Lung (tissue), 12 donors: ENCODE data around the gene TMEM107. TPM values are rescaled to one million over a fixed set of nuclear protein-coding genes. Genes with fewer than 3 reads are reported as not detected.
"Not testable (repeated sequence)": the region's sequence is repeated elsewhere in the genome, so short reads cannot be mapped to it uniquely, and the experiment has no call there.

Source experiments
- ATAC-seq: fragments of 200-7000 bp; cut with Tn5 transposase; one replicate; pipeline ENCODE4 v1.9.1; 2020; ENCODE audit warnings: moderate number of reproducible peaks; ENCODE audit not compliant: insufficient read depth, low FRiP score
- DNase-seq, 3 donors: peaks; one replicate each; pipeline ENCODE4 v3.0.0-alpha.2; 2013 to 2017
- H3K27ac ChIP-seq, 2 donors: one replicate each; pipeline ENCODE4 v1.5.1; 2013; ENCODE audit warnings: mild to moderate bottlenecking in 2 of 2, moderate library complexity in 2 of 2, control low read depth in 1 of 2, inconsistent platforms in 1 of 2, low read depth in 1 of 2, low read length in 1 of 2
- H3K27me3 ChIP-seq, 3 donors: one replicate each; pipeline ENCODE4 v1.5.1; 2013; ENCODE audit warnings: low read length in 2 of 3; ENCODE audit not compliant: control insufficient read depth in 3 of 3, insufficient read depth in 3 of 3
- H3K36me3 ChIP-seq, 4 donors: one replicate each; pipeline ENCODE4 v1.5.1; 2013; ENCODE audit warnings: low read length in 4 of 4, mild to moderate bottlenecking in 1 of 4, moderate library complexity in 1 of 4; ENCODE audit not compliant: control insufficient read depth in 4 of 4, insufficient read depth in 4 of 4
- H3K4me1 ChIP-seq, 5 donors: one replicate each; pipeline ENCODE4 v1.5.1; 2013; ENCODE audit warnings: low read length in 5 of 5, mild to moderate bottlenecking in 2 of 5, moderate library complexity in 1 of 5; ENCODE audit not compliant: control insufficient read depth in 5 of 5, insufficient read depth in 5 of 5
- H3K4me3 ChIP-seq: one replicate; pipeline ENCODE4 v1.5.1; 2013; ENCODE audit warnings: mild to moderate bottlenecking, control low read depth, moderate library complexity
- H3K9ac ChIP-seq, 2 donors: one replicate each; pipeline ENCODE4 v1.5.1; 2013; ENCODE audit warnings: low read length in 2 of 2, control low read depth in 1 of 2; ENCODE audit not compliant: insufficient read depth in 1 of 2
- H3K9me3 ChIP-seq, 4 donors: one replicate each; pipeline ENCODE4 v1.5.1; 2013; ENCODE audit warnings: low read length in 3 of 4, mild to moderate bottlenecking in 1 of 4, moderate library complexity in 1 of 4; ENCODE audit not compliant: control insufficient read depth in 4 of 4, insufficient read depth in 3 of 4
- WGBS, 2 donors: extraction: QIAGEN DNeasy Blood & Tissue Kit; methylation state at CpG; one replicate each; pipeline ENCODE4 v1.1.7; 2013; 5-methylcytosine and 5-hydroxymethylcytosine counted together
- polyA plus RNA-seq, 2 donors: library from polyadenylated mRNA; stranded (reverse); fragments of 200-250 nt; gene quantifications; one replicate each; pipeline ENCODE4 v1.2.1, GENCODE V29; 2013
- total RNA-seq, 2 donors: library from RNA; depleted of rRNA in 1 of 2; stranded (reverse); fragments of >200 nt in 1 of 2; gene quantifications; one replicate each; pipeline ENCODE4 v1.2.1, GENCODE V29; 2014 to 2021
- TF ChIP-seq, protein P1 (sequence below): IDR thresholded peaks from 2 replicates; pipeline ENCODE4 v1.5.1; 2012; ENCODE audit warnings: mild to moderate bottlenecking; ENCODE audit errors: control extremely low read depth, extremely low read depth
- donor health status: control.
- donor health status: control.
- donor health status: Bipolar disorder and iron deficiency.
- donor health status: healthy.
- donor health status: DM: yes; HTN: yes; CAD: no.

The TMEM107 gene
- total and polyA plus RNA-seq, 4 donors, result 13.2 to 33.1 (median 21.7) TPM

DNA sequence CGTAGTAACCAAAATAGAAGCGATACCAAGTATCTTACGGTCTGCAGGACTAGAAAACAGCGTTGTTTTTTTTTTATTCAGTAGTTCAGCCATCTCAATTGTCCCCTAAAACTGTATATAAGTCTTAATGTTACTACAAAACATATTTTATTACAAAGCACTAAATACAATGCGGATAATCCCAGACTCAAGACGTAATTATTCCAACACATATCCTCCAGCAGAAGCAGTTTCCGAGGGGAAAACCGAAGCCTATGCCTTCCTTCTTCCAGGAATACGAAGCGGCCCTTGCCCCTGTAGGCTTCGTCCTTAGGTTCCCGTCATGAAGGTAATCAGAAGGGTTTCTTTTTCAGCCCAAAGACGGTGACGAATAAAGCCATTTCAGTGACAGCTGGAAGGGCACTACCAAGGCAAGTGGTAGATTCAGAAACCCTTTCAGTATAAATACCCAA lies 2.3 kb downstream of the TMEM107 start:
- no peak for DNase-seq
- Histone ChIP-seq H3K36me3 (no peaks in the 10 kb centered on the region), H3K4me1 (peaks cover 0 to 35% (median 26%) of the 10 kb centered on the region in 5 donors), H3K27ac (peak overlapping the region; percentile 17 to 78), H3K9me3 (no peaks in the 10 kb centered on the region), H3K27me3 (no peaks in the 10 kb centered on the region), H3K4me3 (no peak overlapping the region), H3K9ac (peak overlapping the region; percentile 76 to 97)
- ATAC-seq, result no peak
- TF ChIP-seq, protein P1, sequence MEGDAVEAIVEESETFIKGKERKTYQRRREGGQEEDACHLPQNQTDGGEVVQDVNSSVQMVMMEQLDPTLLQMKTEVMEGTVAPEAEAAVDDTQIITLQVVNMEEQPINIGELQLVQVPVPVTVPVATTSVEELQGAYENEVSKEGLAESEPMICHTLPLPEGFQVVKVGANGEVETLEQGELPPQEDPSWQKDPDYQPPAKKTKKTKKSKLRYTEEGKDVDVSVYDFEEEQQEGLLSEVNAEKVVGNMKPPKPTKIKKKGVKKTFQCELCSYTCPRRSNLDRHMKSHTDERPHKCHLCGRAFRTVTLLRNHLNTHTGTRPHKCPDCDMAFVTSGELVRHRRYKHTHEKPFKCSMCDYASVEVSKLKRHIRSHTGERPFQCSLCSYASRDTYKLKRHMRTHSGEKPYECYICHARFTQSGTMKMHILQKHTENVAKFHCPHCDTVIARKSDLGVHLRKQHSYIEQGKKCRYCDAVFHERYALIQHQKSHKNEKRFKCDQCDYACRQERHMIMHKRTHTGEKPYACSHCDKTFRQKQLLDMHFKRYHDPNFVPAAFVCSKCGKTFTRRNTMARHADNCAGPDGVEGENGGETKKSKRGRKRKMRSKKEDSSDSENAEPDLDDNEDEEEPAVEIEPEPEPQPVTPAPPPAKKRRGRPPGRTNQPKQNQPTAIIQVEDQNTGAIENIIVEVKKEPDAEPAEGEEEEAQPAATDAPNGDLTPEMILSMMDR, result no peak
- 12 to 15% methylated on average over 14 of the region's 14 CpGs for WGBS, 2 donors

DNA sequence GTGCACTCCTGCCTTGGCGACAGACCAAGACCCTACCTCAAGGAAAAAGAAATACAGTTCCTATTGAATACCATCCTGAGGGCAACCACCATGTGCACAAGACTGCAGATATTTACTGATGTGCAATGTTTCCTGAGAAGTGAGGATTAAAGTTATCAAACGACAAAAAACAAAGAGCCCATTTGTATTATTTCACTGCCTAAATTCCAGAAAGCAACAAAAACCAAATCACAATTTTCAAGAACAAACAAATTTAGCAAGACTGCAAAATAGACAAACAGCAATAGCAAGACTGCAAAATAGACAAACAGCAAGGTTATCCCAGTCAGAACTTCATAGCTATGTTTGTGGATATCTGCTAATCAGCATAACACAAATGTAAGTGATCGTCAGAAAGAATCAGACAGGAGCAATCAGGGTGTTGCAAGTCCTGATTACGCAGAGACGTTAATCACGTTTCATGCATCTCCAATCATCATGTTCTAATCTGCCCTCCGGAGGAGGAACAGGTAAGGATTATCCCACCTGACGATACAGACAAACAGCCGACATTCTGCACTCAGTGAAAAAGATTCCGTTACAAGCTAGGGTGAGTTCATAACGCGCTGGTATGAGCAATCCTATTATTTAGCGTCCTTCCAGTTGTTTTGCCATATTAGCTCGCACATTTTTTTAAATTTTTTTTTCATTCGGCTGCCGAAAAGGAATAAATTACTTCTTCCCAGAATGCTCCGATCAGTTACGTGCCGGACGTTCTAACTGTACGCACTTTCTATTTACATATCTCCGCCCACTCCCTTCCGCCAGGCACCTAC lies 2.9 kb downstream of the TMEM107 start:
- H3K9ac ChIP-seq, result peak overlapping the region; percentile 76 to 97
- WGBS, 2 donors, result 1% methylated on average over 23 of the region's 23 CpGs
- no peaks in the 10 kb centered on the region for H3K9me3 ChIP-seq
- no peaks in the 10 kb centered on the region for H3K27me3 ChIP-seq
- H3K4me1 ChIP-seq, result peaks cover 0 to 35% (median 26%) of the 10 kb centered on the region in 5 donors
- TF ChIP-seq, protein P1, result no peak
- no peak overlapping the region for H3K4me3 ChIP-seq
- H3K27ac ChIP-seq, result peak overlapping the region; percentile 65 to 94
- DNase-seq, result peak; percentile 93 to 98 (median 97)
- ATAC-seq, result peak; percentile 85
- H3K36me3 ChIP-seq, result no peaks in the 10 kb centered on the region

DNA sequence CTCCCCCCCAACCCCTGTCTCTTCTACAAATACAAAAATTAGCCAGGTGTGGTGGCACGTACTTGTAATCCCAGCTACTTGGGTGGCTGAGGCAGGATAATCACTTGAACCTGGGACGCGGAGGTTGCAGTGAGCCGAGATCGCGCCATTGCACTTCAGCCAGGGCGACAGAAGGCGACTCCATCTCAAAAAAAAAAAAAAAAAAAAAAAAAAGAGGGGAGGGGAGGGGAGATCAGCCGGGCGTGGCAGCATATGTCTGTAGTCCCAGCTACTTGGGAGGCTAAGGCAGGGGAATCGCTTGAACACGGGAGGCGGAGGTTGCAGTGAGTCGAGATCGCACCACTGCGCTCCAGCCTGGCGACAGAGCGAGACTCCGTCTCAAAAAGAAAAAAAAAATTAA lies 6.0 kb downstream of the TMEM107 start:
- not testable (repeated sequence) for H3K9me3 ChIP-seq, H3K27ac ChIP-seq, H3K9ac ChIP-seq, H3K4me3 ChIP-seq, ATAC-seq, DNase-seq, H3K27me3 ChIP-seq, H3K36me3 ChIP-seq
- H3K4me1 ChIP-seq, result peaks cover 0 to 22% (median 9%) of the 10 kb centered on the region in 5 donors
- 87 to 93% methylated on average over 19 of the region's 19 CpGs for WGBS, 2 donors

DNA sequence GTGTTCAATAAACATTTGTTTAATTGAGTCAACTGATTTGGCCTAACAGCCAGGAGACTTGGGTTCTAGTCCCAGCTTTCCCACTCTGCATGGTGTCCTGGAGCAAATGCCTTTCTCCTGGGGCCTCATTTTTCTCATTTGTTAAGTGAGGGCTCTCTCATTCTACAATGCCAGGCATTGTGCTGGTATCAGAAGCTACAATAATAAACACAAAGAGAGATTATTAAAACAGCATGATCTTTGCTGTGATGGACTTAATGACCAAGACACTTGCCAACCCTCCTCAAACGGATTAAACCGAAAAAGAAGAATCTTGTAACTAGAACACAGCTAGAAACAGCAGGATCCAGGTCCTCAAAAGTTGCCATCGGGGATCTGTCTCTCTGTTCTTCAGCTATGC lies 8.7 kb downstream of the TMEM107 start:
- TF ChIP-seq, protein P1, result no peak
- Histone ChIP-seq H3K4me1 (peaks cover 10 to 22% (median 12%) of the 10 kb centered on the region in 5 donors), H3K9me3 (no peaks in the 10 kb centered on the region), H3K36me3 (peaks cover 0 to under 1% (median 0%) of the 10 kb centered on the region in 4 donors), H3K4me3 (no peak overlapping the region), H3K27me3 (no peaks in the 10 kb centered on the region), H3K27ac (no peak overlapping the region), H3K9ac (no peak overlapping the region)
- 85 to 92% methylated on average over 3 of the region's 3 CpGs for WGBS, 2 donors
- no peak for DNase-seq
- ATAC-seq, result no peak
